ENCODE results near the gene EIF2B5. TPM values are rescaled to one million over a fixed set of nuclear protein-coding genes. Genes with fewer than 3 reads are reported as not detected.

Gene EIF2B5
- 10 to 100 TPM; 42.6 to 56.8 (median 53.4) TPM for total RNA-seq

GRCh38 chr3:184135149-184135910 is at the start of gene EIF2B5:
TSS of gene EIF2B5 (plus strand) at chr3:184135358. CDS start at chr3:184135386, 28 bp downstream.
- in situ Hi-C loops (cut with MboI; ENCODE audit: low sequenced_read_pairs in 4 of 4): loop anchor here in 3 of 4 donors (10.0 to 25.0 kb wide), 3 partner anchors 49 to 248 kb away; partner anchors contain the start of genes PARL (in 3 of the 3), ABCF3 (in 2 of the 3), ALG3 (in 1 of the 3) and EEF1AKMT4 (in 1 of the 3)
- Histone ChIP-seq H3K27ac (peak within 1 kb of the TSS; percentile 88 to 97 (median 93)), H3K36me3 (peaks cover 0 to 23% of the 10 kb centered on the region in 2 donors), H3K9me3 (no peaks in the 10 kb centered on the region), H3K27me3 (no peaks in the 10 kb centered on the region), H3K4me3 (peak within 1 kb of the TSS; percentile 65 to 97 (median 80)), H3K4me1 (peaks cover 15 to 25% of the 10 kb centered on the region in 2 donors)
- ATAC-seq (peak; percentile 89 to 94), DNase-seq (peak; percentile 90 to 91)
- intact Hi-C loops (cut with DNase I; ENCODE audit: low total_unique reads): loop anchor here (1.0 to 10.0 kb wide), 5 partner anchors 39 to 851 kb away; partner anchors contain the start of genes ABCC5, ABCF3, AP2M1 and PSMD2
- TF ChIP-seq POLR2A (IDR thresholded peaks at IDR 0.05): peak; percentile 70 to 72
- TF ChIP-seq CTCF (IDR thresholded peaks at IDR 0.05 in 4 of 5, conservative IDR thresholded peaks at IDR 0.05 in 1 of 5): peak in 4 of 5 experiments; percentile 32 to 55 (median 47)

- no peak overlapping the region for H3K4me3 ChIP-seq
- no peaks in the 10 kb centered on the region for H3K9me3 ChIP-seq
- in situ Hi-C loops (cut with MboI; ENCODE audit: low sequenced_read_pairs in 4 of 4) (no loop called here), intact Hi-C loops (cut with DNase I; ENCODE audit: low total_unique reads) (no loop called here)
- no peaks in the 10 kb centered on the region for H3K4me1 ChIP-seq
- ATAC-seq (no peak), DNase-seq (no peak)
- H3K36me3 ChIP-seq: no peaks in the 10 kb centered on the region
- no peak overlapping the region for H3K27ac ChIP-seq
- TF ChIP-seq POLR2A (IDR thresholded peaks at IDR 0.05): no peak
- TF ChIP-seq CTCF (IDR thresholded peaks at IDR 0.05 in 4 of 5, conservative IDR thresholded peaks at IDR 0.05 in 1 of 5): no peak
- H3K27me3 ChIP-seq: no peaks in the 10 kb centered on the region
Observed at GRCh38 chr3:184085389-184085852, 49.7 kb upstream of the EIF2B5 start.

GRCh38 chr3:184092199-184092598 is 43.0 kb upstream of the EIF2B5 start:
- ATAC-seq (no peak), DNase-seq (no peak)
- Histone ChIP-seq H3K4me1 (no peaks in the 10 kb centered on the region), H3K9me3 (peaks cover 0 to 11% (median 0%) of the 10 kb centered on the region in 3 donors), H3K27ac (no peak overlapping the region), H3K4me3 (peak overlapping the region in 1 of 4 donors; percentile 2), H3K27me3 (peaks cover 0 to 8% (median 0%) of the 10 kb centered on the region in 3 donors), H3K36me3 (no peaks in the 10 kb centered on the region)
- TF ChIP-seq POLR2A (IDR thresholded peaks at IDR 0.05): no peak
- no peak for TF ChIP-seq CTCF (IDR thresholded peaks at IDR 0.05 in 4 of 5, conservative IDR thresholded peaks at IDR 0.05 in 1 of 5)
- intact Hi-C loops (cut with DNase I; ENCODE audit: low total_unique reads): no loop called here
- in situ Hi-C loops (cut with MboI; ENCODE audit: low sequenced_read_pairs in 4 of 4): no loop called here

GRCh38 chr3:184096811-184097383 is 38.3 kb upstream of the EIF2B5 start, which contains the start of gene HTR3E:
TSS of gene HTR3E (plus strand) at chr3:184097064. CDS start at chr3:184097530, 466 bp downstream.
- peaks cover 0 to 15% (median 11%) of the 10 kb centered on the region in 3 donors for H3K27me3 ChIP-seq
- intact Hi-C loops (cut with DNase I; ENCODE audit: low total_unique reads): no loop called here
- H3K9me3 ChIP-seq: peaks cover 0 to 9% (median 0%) of the 10 kb centered on the region in 3 donors
- H3K36me3 ChIP-seq: no peaks in the 10 kb centered on the region
- TF ChIP-seq CTCF (IDR thresholded peaks at IDR 0.05 in 4 of 5, conservative IDR thresholded peaks at IDR 0.05 in 1 of 5) (no peak), POLR2A (IDR thresholded peaks at IDR 0.05) (no peak)
- no peaks in the 10 kb centered on the region for H3K4me1 ChIP-seq
- DNase-seq: no peak
- in situ Hi-C loops (cut with MboI; ENCODE audit: low sequenced_read_pairs in 4 of 4): no loop called here
- no peak within 1 kb of the TSS for H3K4me3 ChIP-seq
- H3K27ac ChIP-seq: no peak within 1 kb of the TSS
- no peak for ATAC-seq
